Sigmoid colon (tissue), 4 donors: Measurements from ENCODE around the gene PAFAH1B2.

Experiments
- EP300 ChIP-seq, 4 donors: sonication (generic); formaldehyde crosslinking; IDR thresholded peaks; one replicate each; pipeline ENCODE4 v1.6.1; 2017; ENCODE audit warnings: antibody characterized with exemption in 4 of 4
- POLR2A ChIP-seq, 2 donors: fragments of 450-650 bp; IDR thresholded peaks; one replicate each; pipeline ENCODE4 v1.6.1; 2016; ENCODE audit warnings: antibody characterized with exemption in 2 of 2, mild to moderate bottlenecking in 2 of 2, moderate library complexity in 2 of 2
- POLR2AphosphoS5 ChIP-seq, 4 donors: sonication (generic); formaldehyde crosslinking; IDR thresholded peaks; one replicate each; pipeline ENCODE4 v1.6.1; 2017; ENCODE audit warnings: antibody characterized with exemption in 4 of 4
- TF ChIP-seq, protein P1 (sequence below), 4 experiments: fragments of 450-650 bp in 3 of 4; fragments of 200-600 bp in 1 of 4; IDR thresholded peaks; one replicate each; pipeline ENCODE4 v1.5.1; 2016 to 2019; ENCODE audit warnings: antibody characterized with exemption in 4 of 4, mild to moderate bottlenecking in 3 of 4, moderate library complexity in 2 of 4

DNA sequence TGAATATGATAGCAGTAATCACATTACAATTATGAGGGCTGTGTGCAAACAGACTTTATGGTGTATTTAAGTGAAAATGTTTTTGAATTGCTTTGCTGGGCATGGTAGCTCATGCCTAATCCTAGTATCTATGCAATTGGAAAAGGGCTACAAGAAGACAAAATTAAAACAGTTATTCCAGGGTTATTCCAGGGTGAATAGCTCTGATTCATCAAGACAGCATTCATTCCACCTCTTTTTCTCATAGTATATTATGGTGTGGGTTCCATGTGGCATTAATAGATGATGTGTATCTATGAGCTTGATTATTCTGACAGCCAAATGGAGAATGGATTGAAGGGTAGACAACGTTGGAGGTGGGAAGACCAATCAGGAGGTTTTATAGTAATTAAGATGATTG lies 22.4 kb downstream of the PAFAH1B2 start:
- TF ChIP-seq EP300 (IDR thresholded peaks at IDR 0.05) (no peak), POLR2AphosphoS5 (IDR thresholded peaks at IDR 0.05) (no peak), POLR2A (IDR thresholded peaks at IDR 0.05) (no peak)
- TF ChIP-seq, protein P1, sequence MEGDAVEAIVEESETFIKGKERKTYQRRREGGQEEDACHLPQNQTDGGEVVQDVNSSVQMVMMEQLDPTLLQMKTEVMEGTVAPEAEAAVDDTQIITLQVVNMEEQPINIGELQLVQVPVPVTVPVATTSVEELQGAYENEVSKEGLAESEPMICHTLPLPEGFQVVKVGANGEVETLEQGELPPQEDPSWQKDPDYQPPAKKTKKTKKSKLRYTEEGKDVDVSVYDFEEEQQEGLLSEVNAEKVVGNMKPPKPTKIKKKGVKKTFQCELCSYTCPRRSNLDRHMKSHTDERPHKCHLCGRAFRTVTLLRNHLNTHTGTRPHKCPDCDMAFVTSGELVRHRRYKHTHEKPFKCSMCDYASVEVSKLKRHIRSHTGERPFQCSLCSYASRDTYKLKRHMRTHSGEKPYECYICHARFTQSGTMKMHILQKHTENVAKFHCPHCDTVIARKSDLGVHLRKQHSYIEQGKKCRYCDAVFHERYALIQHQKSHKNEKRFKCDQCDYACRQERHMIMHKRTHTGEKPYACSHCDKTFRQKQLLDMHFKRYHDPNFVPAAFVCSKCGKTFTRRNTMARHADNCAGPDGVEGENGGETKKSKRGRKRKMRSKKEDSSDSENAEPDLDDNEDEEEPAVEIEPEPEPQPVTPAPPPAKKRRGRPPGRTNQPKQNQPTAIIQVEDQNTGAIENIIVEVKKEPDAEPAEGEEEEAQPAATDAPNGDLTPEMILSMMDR (IDR thresholded peaks at IDR 0.05): no peak
